ENCODE results near the gene PI3. TPM values are rescaled to one million over a fixed set of nuclear protein-coding genes. Genes with fewer than 3 reads are reported as not detected.
"Not testable (repeated sequence)": the region's sequence is repeated elsewhere in the genome, so short reads cannot be mapped to it uniquely, and the experiment has no call there.

Gene PI3
- total RNA-seq, 3 donors from 2014 or later = 86.8 to 399 (median 294) TPM

DNA sequence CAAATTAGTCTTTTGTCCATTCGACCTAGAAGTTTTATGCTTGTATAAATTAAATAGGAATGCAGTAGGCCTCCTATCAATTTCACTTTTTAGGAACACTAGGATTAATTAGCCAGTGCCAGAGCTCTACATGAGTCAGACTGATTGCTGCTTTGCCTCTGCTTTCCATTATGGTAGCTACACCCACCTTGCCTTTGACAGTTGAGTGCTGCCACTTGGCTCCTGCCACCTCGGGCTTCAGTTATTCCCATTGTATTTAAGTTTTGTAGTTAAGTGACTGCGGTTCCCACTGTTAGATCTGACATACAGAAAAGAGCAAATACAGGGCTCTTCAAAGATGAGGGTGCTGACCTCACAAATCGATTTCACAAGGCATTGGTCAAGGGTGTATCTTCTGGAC, 33.9 kb upstream of the PI3 start:
- no peak overlapping the region for H3K4me3 ChIP-seq
- intact Hi-C loops (cut with DNase I, micrococcal nuclease) = no loop called here
- no peaks in the 10 kb centered on the region for H3K36me3 ChIP-seq (ENCODE audit: low read depth)
- DNase-seq (no peak), ATAC-seq (no peak)
- TF ChIP-seq, protein P1, sequence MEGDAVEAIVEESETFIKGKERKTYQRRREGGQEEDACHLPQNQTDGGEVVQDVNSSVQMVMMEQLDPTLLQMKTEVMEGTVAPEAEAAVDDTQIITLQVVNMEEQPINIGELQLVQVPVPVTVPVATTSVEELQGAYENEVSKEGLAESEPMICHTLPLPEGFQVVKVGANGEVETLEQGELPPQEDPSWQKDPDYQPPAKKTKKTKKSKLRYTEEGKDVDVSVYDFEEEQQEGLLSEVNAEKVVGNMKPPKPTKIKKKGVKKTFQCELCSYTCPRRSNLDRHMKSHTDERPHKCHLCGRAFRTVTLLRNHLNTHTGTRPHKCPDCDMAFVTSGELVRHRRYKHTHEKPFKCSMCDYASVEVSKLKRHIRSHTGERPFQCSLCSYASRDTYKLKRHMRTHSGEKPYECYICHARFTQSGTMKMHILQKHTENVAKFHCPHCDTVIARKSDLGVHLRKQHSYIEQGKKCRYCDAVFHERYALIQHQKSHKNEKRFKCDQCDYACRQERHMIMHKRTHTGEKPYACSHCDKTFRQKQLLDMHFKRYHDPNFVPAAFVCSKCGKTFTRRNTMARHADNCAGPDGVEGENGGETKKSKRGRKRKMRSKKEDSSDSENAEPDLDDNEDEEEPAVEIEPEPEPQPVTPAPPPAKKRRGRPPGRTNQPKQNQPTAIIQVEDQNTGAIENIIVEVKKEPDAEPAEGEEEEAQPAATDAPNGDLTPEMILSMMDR (IDR thresholded peaks at IDR 0.05) = no peak
- peaks cover 13% of the 10 kb centered on the region for H3K4me1 ChIP-seq (ENCODE audit: low read depth)
- H3K9me3 ChIP-seq = no peaks in the 10 kb centered on the region

DNA sequence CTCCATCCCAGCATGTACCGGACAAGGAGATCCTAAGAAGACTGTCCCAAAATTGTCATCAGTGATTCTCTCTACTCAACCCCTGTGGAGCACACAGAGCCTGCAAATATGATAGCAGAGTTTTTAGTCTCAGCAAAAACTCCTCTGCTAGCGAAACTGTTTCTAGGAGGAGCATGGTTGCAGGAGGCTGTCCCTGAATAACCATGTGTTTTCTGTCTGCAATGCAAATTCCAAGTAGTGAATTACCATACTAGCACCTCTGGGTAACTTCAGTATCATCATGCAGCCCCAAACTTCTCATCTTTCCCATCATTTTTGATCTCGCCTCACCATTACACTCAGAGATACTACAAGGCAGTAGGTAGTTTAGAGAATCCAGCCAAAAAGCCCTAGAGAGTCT, 25.6 kb upstream of the PI3 start:
- H3K36me3 ChIP-seq (ENCODE audit: low read depth) = no peaks in the 10 kb centered on the region
- H3K4me3 ChIP-seq = no peak overlapping the region
- no peaks in the 10 kb centered on the region for H3K4me1 ChIP-seq (ENCODE audit: low read depth)
- ATAC-seq (no peak), DNase-seq (no peak)
- TF ChIP-seq, protein P1 (IDR thresholded peaks at IDR 0.05) = no peak
- no peaks in the 10 kb centered on the region for H3K9me3 ChIP-seq
- intact Hi-C loops (cut with DNase I, micrococcal nuclease) = no loop called here

DNA sequence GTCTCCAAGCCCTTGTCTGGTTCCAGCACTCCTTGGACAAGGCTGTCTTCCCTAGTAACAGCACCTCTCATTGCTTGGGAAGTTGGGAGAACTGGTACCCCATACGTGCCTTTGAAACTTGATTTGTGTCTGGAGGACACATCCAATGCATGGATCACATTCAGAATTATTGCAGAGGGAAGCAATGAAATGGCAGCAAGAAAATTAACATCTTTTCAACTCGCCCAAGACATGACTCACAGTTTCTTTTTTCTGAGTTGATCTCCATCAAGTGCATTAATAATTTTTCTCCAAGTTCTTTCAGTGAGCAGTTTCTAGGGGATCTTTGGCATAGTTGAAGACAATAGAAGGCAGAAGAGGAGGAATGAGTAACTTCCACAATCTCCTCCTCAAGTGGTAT, 22.3 kb upstream of the PI3 start:
- no peak overlapping the region for H3K4me3 ChIP-seq
- TF ChIP-seq, protein P1 (IDR thresholded peaks at IDR 0.05) = no peak

GRCh38 chr20:45153147-45153546, 21.6 kb upstream of the PI3 start:
- ATAC-seq = no peak
- intact Hi-C loops (cut with DNase I, micrococcal nuclease) = no loop called here

More for the DNA sequence above, 22.3 kb upstream of the PI3 start:
- intact Hi-C loops (cut with DNase I, micrococcal nuclease) = no loop called here
- H3K4me1 ChIP-seq (ENCODE audit: low read depth) = peaks cover under 1% of the 10 kb centered on the region
- ATAC-seq (no peak), DNase-seq (no peak)
- H3K36me3 ChIP-seq (ENCODE audit: low read depth) = no peaks in the 10 kb centered on the region
- H3K9me3 ChIP-seq = peaks cover 7% of the 10 kb centered on the region

GRCh38 chr20:45153752-45154151, 20.9 kb upstream of the PI3 start:
- H3K4me3 ChIP-seq = no peak overlapping the region
- ATAC-seq (no peak), DNase-seq (no peak)
- peaks cover 4% of the 10 kb centered on the region for H3K4me1 ChIP-seq (ENCODE audit: low read depth)
- H3K9me3 ChIP-seq = peaks cover 7% of the 10 kb centered on the region
- no peaks in the 10 kb centered on the region for H3K36me3 ChIP-seq (ENCODE audit: low read depth)
- intact Hi-C loops (cut with DNase I, micrococcal nuclease) = no loop called here
- TF ChIP-seq, protein P1 (IDR thresholded peaks at IDR 0.05) = no peak

More at GRCh38 chr20:45153147-45153546, 21.6 kb upstream of the PI3 start:
- Histone ChIP-seq H3K36me3 (ENCODE audit: low read depth) (no peaks in the 10 kb centered on the region), H3K9me3 (peaks cover 7% of the 10 kb centered on the region), H3K4me1 (ENCODE audit: low read depth) (peaks cover 4% of the 10 kb centered on the region), H3K4me3 (no peak overlapping the region)
- no peak for DNase-seq
- TF ChIP-seq, protein P1 (IDR thresholded peaks at IDR 0.05) = no peak

DNA sequence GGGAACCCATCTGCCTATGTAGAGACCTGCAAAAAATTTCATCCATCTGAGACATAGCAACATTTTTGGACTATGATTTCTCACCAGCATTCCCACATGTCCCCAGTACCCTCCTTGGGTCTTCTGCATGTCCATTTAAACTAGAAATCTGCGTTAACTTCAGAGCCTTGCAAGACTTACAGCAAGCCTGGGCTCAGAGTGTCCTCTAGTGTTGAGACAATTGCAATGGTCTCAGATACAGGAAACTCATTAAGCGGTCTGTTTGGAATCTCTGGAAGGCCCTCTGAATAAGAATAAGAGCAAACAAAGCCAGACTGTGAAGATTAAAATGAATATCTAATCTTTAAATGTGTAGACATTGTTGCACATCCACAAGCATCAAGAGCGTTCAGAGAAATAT, 20.5 kb upstream of the PI3 start:
- DNase-seq (no peak), ATAC-seq (no peak)
- Histone ChIP-seq H3K36me3 (ENCODE audit: low read depth) (no peaks in the 10 kb centered on the region), H3K4me1 (ENCODE audit: low read depth) (peaks cover 4% of the 10 kb centered on the region), H3K4me3 (no peak overlapping the region), H3K9me3 (peaks cover 8% of the 10 kb centered on the region)
- intact Hi-C loops (cut with DNase I, micrococcal nuclease) = no loop called here
- TF ChIP-seq, protein P1 (IDR thresholded peaks at IDR 0.05) = no peak

GRCh38 chr20:45154794-45155193, 19.9 kb upstream of the PI3 start:
- intact Hi-C loops (cut with DNase I, micrococcal nuclease); H3K4me3 ChIP-seq; ATAC-seq; DNase-seq; H3K4me1 ChIP-seq (ENCODE audit: low read depth); H3K36me3 ChIP-seq (ENCODE audit: low read depth): not testable (repeated sequence)
- peaks cover 14% of the 10 kb centered on the region for H3K9me3 ChIP-seq

Data from mucosa of descending colon (tissue), 3 donors.